ENCODE data around the gene POLDIP3. TPM values are rescaled to one million over a fixed set of nuclear protein-coding genes. Genes with fewer than 3 reads are reported as not detected.

Gene POLDIP3
- total RNA-seq, 1 donor from 2014 or later: 66.9 TPM

DNA sequence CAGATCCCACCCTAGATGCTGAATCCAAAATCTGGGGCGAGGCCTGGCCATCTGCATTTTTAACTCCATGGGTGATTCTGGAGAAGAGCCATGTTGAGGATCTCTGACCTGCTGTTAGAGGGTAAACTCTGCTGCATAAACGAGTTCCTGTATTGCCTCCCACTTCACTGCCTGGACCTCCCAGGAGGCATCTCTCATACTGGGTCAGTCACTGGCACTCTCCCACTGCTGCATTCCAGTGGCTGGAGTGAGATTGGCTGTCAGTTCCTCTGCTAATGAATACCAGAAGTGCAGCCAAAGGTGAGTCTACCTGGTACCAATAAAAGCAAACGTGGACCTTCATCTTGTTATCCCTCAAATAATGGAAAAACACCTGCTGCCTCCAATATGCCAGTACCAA is 10.3 kb downstream of the POLDIP3 start:
- H3K4me3 ChIP-seq: no peak overlapping the region
- intact Hi-C loops (cut with DNase I): no loop called here
- H3K4me1 ChIP-seq: peaks cover 43% of the 10 kb centered on the region
- TF ChIP-seq, protein P1, sequence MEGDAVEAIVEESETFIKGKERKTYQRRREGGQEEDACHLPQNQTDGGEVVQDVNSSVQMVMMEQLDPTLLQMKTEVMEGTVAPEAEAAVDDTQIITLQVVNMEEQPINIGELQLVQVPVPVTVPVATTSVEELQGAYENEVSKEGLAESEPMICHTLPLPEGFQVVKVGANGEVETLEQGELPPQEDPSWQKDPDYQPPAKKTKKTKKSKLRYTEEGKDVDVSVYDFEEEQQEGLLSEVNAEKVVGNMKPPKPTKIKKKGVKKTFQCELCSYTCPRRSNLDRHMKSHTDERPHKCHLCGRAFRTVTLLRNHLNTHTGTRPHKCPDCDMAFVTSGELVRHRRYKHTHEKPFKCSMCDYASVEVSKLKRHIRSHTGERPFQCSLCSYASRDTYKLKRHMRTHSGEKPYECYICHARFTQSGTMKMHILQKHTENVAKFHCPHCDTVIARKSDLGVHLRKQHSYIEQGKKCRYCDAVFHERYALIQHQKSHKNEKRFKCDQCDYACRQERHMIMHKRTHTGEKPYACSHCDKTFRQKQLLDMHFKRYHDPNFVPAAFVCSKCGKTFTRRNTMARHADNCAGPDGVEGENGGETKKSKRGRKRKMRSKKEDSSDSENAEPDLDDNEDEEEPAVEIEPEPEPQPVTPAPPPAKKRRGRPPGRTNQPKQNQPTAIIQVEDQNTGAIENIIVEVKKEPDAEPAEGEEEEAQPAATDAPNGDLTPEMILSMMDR (IDR thresholded peaks at IDR 0.05): no peak
- DNase-seq: no peak
- H3K27me3 ChIP-seq: no peaks in the 10 kb centered on the region
- peaks cover 55% of the 10 kb centered on the region for H3K36me3 ChIP-seq
- no peaks in the 10 kb centered on the region for H3K9me3 ChIP-seq
- peak; percentile 79 for ATAC-seq
- H3K27ac ChIP-seq: no peak overlapping the region

DNA sequence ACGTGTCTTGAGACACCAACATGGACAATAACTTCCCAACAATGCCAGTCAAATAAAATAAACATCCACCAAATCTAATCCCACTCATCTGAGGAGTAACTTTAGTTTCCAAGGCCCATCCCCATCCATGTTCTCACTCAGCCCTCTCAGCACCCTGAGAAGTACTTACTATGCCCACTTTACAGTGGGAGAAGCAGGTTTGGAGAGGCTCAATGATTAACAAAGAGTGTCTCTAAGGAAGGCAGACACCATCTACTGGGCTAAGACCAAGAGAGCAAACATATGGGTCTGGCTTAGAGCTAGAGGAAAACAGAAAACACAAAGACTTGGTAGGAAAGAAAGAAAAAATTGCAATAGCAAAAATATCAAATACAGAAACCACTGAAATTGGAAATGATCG is 11.3 kb downstream of the POLDIP3 start:
- Histone ChIP-seq H3K4me3 (no peak overlapping the region), H3K36me3 (peaks cover 65% of the 10 kb centered on the region), H3K27me3 (no peaks in the 10 kb centered on the region), H3K4me1 (peaks cover 33% of the 10 kb centered on the region), H3K27ac (peak overlapping the region; percentile 58), H3K9me3 (no peaks in the 10 kb centered on the region)
- no peak for DNase-seq
- TF ChIP-seq, protein P1 (IDR thresholded peaks at IDR 0.05): no peak
- intact Hi-C loops (cut with DNase I): no loop called here
- ATAC-seq: peak; percentile 87

DNA sequence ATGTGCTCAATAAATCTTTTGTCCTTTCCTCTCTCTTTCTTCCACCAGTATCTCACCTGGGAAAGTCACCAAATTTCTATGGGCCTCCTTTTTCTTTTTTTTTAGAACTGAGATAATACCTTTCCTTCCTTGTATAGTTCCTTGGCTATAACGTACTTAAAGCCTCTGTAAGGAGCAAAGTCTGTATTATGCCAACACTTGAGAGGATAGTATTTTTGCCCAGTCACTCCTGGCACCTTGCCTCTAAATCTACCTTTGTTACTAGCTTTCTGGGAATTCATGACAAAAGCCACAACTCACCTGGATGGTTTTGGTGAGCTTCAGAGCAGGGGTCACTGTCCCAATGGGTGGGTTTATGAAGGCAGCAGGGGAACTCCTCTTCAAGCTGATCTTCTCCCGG is 12.2 kb downstream of the POLDIP3 start:
- intact Hi-C loops (cut with DNase I): no loop called here
- Histone ChIP-seq H3K27ac (peak overlapping the region; percentile 58), H3K4me3 (no peak overlapping the region), H3K4me1 (peaks cover 32% of the 10 kb centered on the region), H3K36me3 (peaks cover 74% of the 10 kb centered on the region), H3K9me3 (no peaks in the 10 kb centered on the region), H3K27me3 (no peaks in the 10 kb centered on the region)
- no peak for DNase-seq
- ATAC-seq: no peak
- TF ChIP-seq, protein P1 (IDR thresholded peaks at IDR 0.05): no peak

DNA sequence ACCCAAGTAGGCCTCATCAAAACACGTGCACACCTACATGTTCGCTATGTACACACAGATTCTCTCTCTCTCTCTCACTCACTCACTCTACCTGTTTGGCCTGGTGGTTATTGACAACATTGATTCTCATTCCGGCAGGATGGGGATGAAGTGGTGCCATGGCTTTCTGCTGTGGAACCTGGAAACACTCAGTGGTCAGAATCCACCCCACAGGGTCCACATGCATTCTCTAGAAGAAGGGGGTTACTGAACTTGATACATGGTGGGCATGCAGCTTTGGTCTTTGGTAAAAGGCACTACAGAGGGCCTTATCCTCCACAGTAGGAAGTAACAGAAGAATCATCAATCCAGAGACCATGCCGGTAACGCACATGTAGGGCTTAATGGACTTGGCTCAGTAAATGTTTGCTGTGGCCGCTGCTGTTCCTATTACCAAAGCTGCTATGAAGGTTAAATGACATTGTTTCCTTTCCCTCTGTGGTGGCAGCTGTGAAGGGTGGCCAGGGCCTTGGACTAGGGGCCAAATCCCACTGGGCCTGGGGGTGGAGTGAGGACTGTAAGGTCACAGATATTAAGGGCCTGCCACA is 12.7 kb downstream of the POLDIP3 start:
- no peak for ATAC-seq
- peaks cover 32% of the 10 kb centered on the region for H3K4me1 ChIP-seq
- H3K27ac ChIP-seq: peak overlapping the region; percentile 58
- no peaks in the 10 kb centered on the region for H3K27me3 ChIP-seq
- H3K9me3 ChIP-seq: no peaks in the 10 kb centered on the region
- no peak overlapping the region for H3K4me3 ChIP-seq
- intact Hi-C loops (cut with DNase I): no loop called here
- no peak for DNase-seq
- TF ChIP-seq, protein P1 (IDR thresholded peaks at IDR 0.05): no peak
- H3K36me3 ChIP-seq: peaks cover 79% of the 10 kb centered on the region

DNA sequence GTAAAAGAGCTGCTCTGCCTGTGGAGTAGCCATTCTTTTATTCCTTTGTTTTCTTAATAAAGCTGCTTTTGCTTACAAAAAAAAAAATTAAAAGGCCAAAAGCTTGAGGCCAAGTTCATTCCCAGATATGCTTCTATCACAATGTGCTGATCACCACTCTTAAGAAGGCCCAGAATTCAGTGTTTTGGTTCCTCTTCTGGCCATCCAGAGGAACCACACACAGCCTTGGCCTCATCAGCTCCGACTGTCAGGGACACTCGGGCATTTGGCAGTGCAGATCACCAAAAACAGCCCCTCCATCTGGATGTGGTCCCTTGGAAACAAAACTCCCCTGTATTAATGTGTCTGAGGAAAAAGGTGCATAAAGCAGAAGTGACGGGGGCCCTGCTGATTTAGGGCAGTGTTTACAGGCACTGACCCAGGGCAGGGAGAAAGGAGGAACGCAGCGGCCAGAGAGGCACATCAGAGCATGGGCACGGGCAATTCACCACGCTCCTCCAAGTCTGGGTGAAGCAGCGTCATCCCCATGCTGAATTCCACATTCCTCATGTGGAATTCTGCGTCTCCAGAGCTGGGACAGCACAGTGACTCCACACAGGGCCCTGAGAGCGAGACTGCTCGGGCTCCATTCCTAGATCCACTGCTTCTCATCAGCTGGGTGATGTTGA is 17.7 kb downstream of the POLDIP3 start:
- intact Hi-C loops (cut with DNase I): no loop called here
- DNase-seq (no peak), ATAC-seq (no peak)
- peaks cover 100% of the 10 kb centered on the region for H3K36me3 ChIP-seq
- H3K27me3 ChIP-seq: no peaks in the 10 kb centered on the region
- H3K9me3 ChIP-seq: no peaks in the 10 kb centered on the region
- no peak overlapping the region for H3K27ac ChIP-seq
- H3K4me3 ChIP-seq: no peak overlapping the region
- TF ChIP-seq, protein P1 (IDR thresholded peaks at IDR 0.05): no peak
- peaks cover 10% of the 10 kb centered on the region for H3K4me1 ChIP-seq

Data from upper lobe of right lung (tissue), 1 donor.